K562 (cell line): Measurements from ENCODE around the gene GPR39. TPM values are rescaled to one million over a fixed set of nuclear protein-coding genes. Genes with fewer than 3 reads are reported as not detected.

Source experiments
- ATAC-seq: fragments of 200-7000 bp; cut with Tn5 transposase; 3 replicates; pipeline ENCODE4 v1.9.1; 2020; ENCODE audit warnings: moderate library complexity
- BruUV-seq: library from RNA; stranded (reverse); fragments of 400-500 nt; replicated peaks from 2 replicates; lab custom pipeline; 2021; lab: Mats Ljungman, UMichigan
- CTCF ChIA-PET: fragments of 300-600 bp; formaldehyde crosslinking; extraction: SDS; loops from one replicate; lab custom pipeline; 2021; ENCODE audit warnings: low intra/inter-chr PET ratio; lab: Yijun Ruan, JAX
- POLR2A ChIA-PET: fragments of 300-600, 350-650 bp; sonication (Branson Sonifier 250); formaldehyde crosslinking; extraction: SDS; loops from one replicate; lab custom pipeline; 2021; ENCODE audit warnings: antibody characterized with exemption, inconsistent platforms; lab: Yijun Ruan, JAX
- DNase-seq, 4 experiments: peaks; one replicate each; pipeline versions ENCODE4 v3.0.0 to v3.0.0-alpha.2; 2011 to 2018; ENCODE audit warnings: low spot score in 3 of 4, mixed read lengths in 3 of 4; ENCODE audit errors: extremely low read depth in 1 of 4
- FAIRE-seq: peaks from 2 replicates; lab custom pipeline; 2011; peaks lifted over from hg19 to GRCh38; lab: Jason Lieb, UNC
- H2AFZ ChIP-seq: 2 replicates; pipeline ENCODE4 v1.6.0; 2011; ENCODE audit warnings: low read depth, low read length, control low read depth, inconsistent platforms
- H3K27ac ChIP-seq: fragments of 200-600 bp; 3 replicates; pipeline ENCODE4 v1.8.0; 2011; ENCODE audit warnings: low read depth, mild to moderate bottlenecking, control low read depth, inconsistent platforms, low read length, moderate library complexity, mixed read lengths; ENCODE audit errors: extremely low read depth
- H3K27me3 ChIP-seq, 2 experiments: fragments of 300-600 bp in 1 of 2; 2 replicates in 1 of 2; 3 replicates in 1 of 2; pipeline versions ENCODE4 v1.6.0 to v1.8.0; 2011; ENCODE audit warnings: inconsistent platforms in 2 of 2, low read length in 2 of 2, mild to moderate bottlenecking in 1 of 2, mixed read lengths in 1 of 2, moderate library complexity in 1 of 2; ENCODE audit not compliant: control insufficient read depth in 2 of 2, insufficient read depth in 2 of 2
- H3K36me3 ChIP-seq: fragments of 300-600 bp; 3 replicates; pipeline ENCODE4 v1.8.0; 2011; ENCODE audit warnings: mild to moderate bottlenecking, low read length, inconsistent platforms; ENCODE audit not compliant: control insufficient read depth, insufficient read depth
- H3K4me1 ChIP-seq, 2 experiments: fragments of 200-600 bp in 1 of 2; replicated peaks in 1 of 2; 2 replicates in 1 of 2; 3 replicates in 1 of 2; pipeline versions ENCODE4 v1.5.1 to v1.8.0; 2011; ENCODE audit warnings: inconsistent platforms in 2 of 2, low read length in 2 of 2, mild to moderate bottlenecking in 1 of 2, mixed read lengths in 1 of 2, moderate library complexity in 1 of 2; ENCODE audit not compliant: control insufficient read depth in 2 of 2, insufficient read depth in 2 of 2
- H3K4me2 ChIP-seq: 2 replicates; pipeline ENCODE4 v1.6.1; 2011; ENCODE audit warnings: low read length, control low read depth, inconsistent platforms, mixed read lengths; ENCODE audit not compliant: insufficient read depth
- H3K4me3 ChIP-seq: fragments of 200-600 bp; sonication (generic), shearing (Covaris generic); 2 replicates; pipeline ENCODE4 v1.5.1; 2016; ENCODE audit warnings: control low read depth, inconsistent platforms
- H3K79me2 ChIP-seq: fragments of 200-600 bp; 3 replicates; pipeline ENCODE4 v1.8.0; 2011; ENCODE audit warnings: low read length, inconsistent platforms; ENCODE audit not compliant: control insufficient read depth, insufficient read depth
- H3K9ac ChIP-seq, 2 experiments: 2 replicates each; pipeline versions ENCODE4 v1.6.0 to v1.6.1; 2011; ENCODE audit warnings: low read depth in 2 of 2, low read length in 2 of 2, control low read depth in 1 of 2, inconsistent platforms in 1 of 2, mild to moderate bottlenecking in 1 of 2, mixed read lengths in 1 of 2; ENCODE audit not compliant: insufficient read depth in 1 of 2
- H3K9me1 ChIP-seq: one replicate; pipeline ENCODE4 v1.6.0; 2011; ENCODE audit warnings: inconsistent platforms, mild to moderate bottlenecking, low read length, moderate library complexity; ENCODE audit not compliant: control insufficient read depth, insufficient read depth
- H3K9me3 ChIP-seq: replicated peaks from 2 replicates; pipeline ENCODE4 v1.5.1; 2011; ENCODE audit warnings: low read depth, low read length, inconsistent platforms; ENCODE audit not compliant: control insufficient read depth, insufficient read depth
- H4K20me1 ChIP-seq: replicated peaks from 2 replicates; pipeline ENCODE4 v1.6.1; 2011; ENCODE audit warnings: low read length, inconsistent platforms, mixed read lengths; ENCODE audit not compliant: control insufficient read depth, insufficient read depth
- CHD2 ChIP-seq: IDR thresholded peaks from 2 replicates; pipeline ENCODE4 v1.6.1; 2011; ENCODE audit warnings: low read depth, low read length
- FOXJ3 ChIP-seq: sonication (generic); formaldehyde crosslinking; IDR thresholded peaks from 2 replicates; pipeline ENCODE4 v1.4.0; 2020; ENCODE audit warnings: mild to moderate bottlenecking, missing genetic modification reagents
- LCOR ChIP-seq: sonication (generic); formaldehyde crosslinking; IDR thresholded peaks from 2 replicates; pipeline ENCODE4 v1.8.0; 2022; ENCODE audit warnings: mild to moderate bottlenecking, missing genetic modification reagents
- TSHZ1 ChIP-seq: fragments of 250-450 bp; sonication (Bioruptor Pico); IDR thresholded peaks from 2 replicates; pipeline ENCODE4 v1.4.0; 2020; ENCODE audit warnings: mild to moderate bottlenecking, moderate library complexity
- ZNF175 ChIP-seq: fragments of 200-800 bp; sonication (Bioruptor generic); IDR thresholded peaks from 2 replicates; pipeline ENCODE4 v1.6.1; 2016; ENCODE audit warnings: low read depth, mild to moderate bottlenecking, missing genetic modification characterization, missing compliant biosample characterization
- in situ Hi-C: fragments of 300-500 bp; cut with MboI; formaldehyde crosslinking; loops from 4 replicates; pipeline ENCODE4 v1.15.0; 2018; ENCODE audit warnings: inconsistent platforms, mixed read lengths
- intact Hi-C: fragments of 100-400 bp; cut with micrococcal nuclease; formaldehyde crosslinking; loops from 2 replicates; pipeline ENCODE4 v1.14.2; 2022
- polyA plus RNA-seq, 8 experiments: library from polyadenylated mRNA; depleted of rRNA in 4 of 8; stranded (reverse) in 5 of 8; unstranded in 3 of 8; fragments of >200 nt; fragmentation: Nextera tagmentation in 2 of 8; fragmentation: Illumina TruSeq in 1 of 8; extraction: Ambion mirVana in 2 of 8; extraction: Trizol in 1 of 8; gene quantifications; 2 replicates each; pipeline versions ENCODE4 v1.2.1 to v1.2.3, GENCODE V29; 2011 to 2014; ENCODE audit warnings: inconsistent platforms in 1 of 8, missing spikeins in 1 of 8
- total RNA-seq, 7 experiments: library from RNA; depleted of rRNA in 6 of 7; stranded (reverse); fragments of >200 nt in 6 of 7; fragmentation: Illumina TruSeq in 2 of 7; extraction: Trizol in 2 of 7; gene quantifications; 2 replicates each; pipeline versions ENCODE4 v1.2.1 to v1.2.3, GENCODE V29; 2011 to 2021; ENCODE audit warnings: low replicate concordance in 1 of 7

The GPR39 gene
- total and polyA plus RNA-seq, 9 of the 15 experiments (the other 6 are each of a cell fraction or from before 2014, with no cell fraction given): 0.04 TPM; not detected in 8

- Histone ChIP-seq H3K27ac (no peak overlapping the region), H4K20me1 (no peaks in the 10 kb centered on the region), H2AFZ (no peak overlapping the region), H3K79me2 (no peaks in the 10 kb centered on the region), H3K4me2 (no peak overlapping the region), H3K4me1 (no peaks in the 10 kb centered on the region), H3K9ac (no peak overlapping the region), H3K4me3 (no peak overlapping the region), H3K36me3 (no peaks in the 10 kb centered on the region), H3K9me1 (no peaks in the 10 kb centered on the region), H3K27me3 (no peaks in the 10 kb centered on the region), H3K9me3 (no peaks in the 10 kb centered on the region)
- no peak for ATAC-seq
- intact Hi-C loops (no loop called here), in situ Hi-C loops (no loop called here)
- no peak for TF ChIP-seq TSHZ1
- TF ChIP-seq FOXJ3 (CRISPR knock-in tag): no peak
- TF ChIP-seq ZNF175 (CRISPR knock-in tag): no peak
- no peak for TF ChIP-seq LCOR (CRISPR knock-in tag)
- no peak for TF ChIP-seq CHD2
- DNase-seq: no peak
- FAIRE-seq: no peak
- POLR2A ChIA-PET: interaction anchor here (0.6 kb wide), 1 partner anchor 64 kb away, joined by 3 read pairs; no protein-coding TSS in a partner anchor
- BruUV-seq: no TSS peak
- CTCF ChIA-PET: no interaction called here
Observed at GRCh38 chr2:132597166-132597565, 180.6 kb downstream of the GPR39 start.
